HepG2 (cell line): ENCODE results near the gene STN1. TPM values are rescaled to one million over a fixed set of nuclear protein-coding genes. Genes with fewer than 3 reads are reported as not detected.

ENCODE experiments used
- ATAC-seq: fragments of 200-7000 bp; cut with Tn5 transposase; 3 replicates; pipeline ENCODE4 v1.9.1; 2020; ENCODE audit warnings: mild to moderate bottlenecking, moderate library complexity
- BruUV-seq: library from RNA; stranded (reverse); fragments of 400-500 nt; replicated peaks from 2 replicates; lab custom pipeline; 2021; lab: Mats Ljungman, UMichigan
- CTCF ChIA-PET: fragments of 300-600 bp; formaldehyde crosslinking; extraction: SDS; loops from one replicate; lab custom pipeline; 2021; ENCODE audit warnings: low total read pairs, inconsistent platforms, low intra/inter-chr PET ratio; lab: Yijun Ruan, JAX
- POLR2A ChIA-PET: fragments of 350-600 bp; sonication (Branson Sonifier 250); formaldehyde crosslinking; loops from one replicate; lab custom pipeline; 2020; ENCODE audit warnings: antibody characterized with exemption, inconsistent platforms; lab: Yijun Ruan, JAX
- DNase-seq: peaks from one replicate; pipeline ENCODE4 v3.0.0-alpha.2; 2015; ENCODE audit warnings: low spot score
- FAIRE-seq: peaks from 3 replicates; lab custom pipeline; 2011; peaks lifted over from hg19 to GRCh38; lab: Jason Lieb, UNC
- H2AFZ ChIP-seq: one replicate; pipeline ENCODE4 v1.6.1; 2011; ENCODE audit warnings: low read length, inconsistent platforms
- H3K27ac ChIP-seq: fragments of 300-600 bp; 3 replicates; pipeline ENCODE4 v1.8.0; 2011; ENCODE audit warnings: mixed run types, mild to moderate bottlenecking, mixed read lengths, low read length, inconsistent platforms; ENCODE audit not compliant: insufficient read depth; ENCODE audit errors: extremely low read length
- H3K27me3 ChIP-seq, 2 experiments: fragments of 200-600 bp in 1 of 2; 2 replicates in 1 of 2; 3 replicates in 1 of 2; pipeline versions ENCODE4 v1.6.0 to v1.8.0; 2011; ENCODE audit warnings: low read length in 2 of 2, mild to moderate bottlenecking in 2 of 2, moderate library complexity in 2 of 2, inconsistent platforms in 1 of 2; ENCODE audit not compliant: insufficient read depth in 2 of 2, control insufficient read depth in 1 of 2
- H3K36me3 ChIP-seq, 2 experiments: fragments of 200-600 bp in 1 of 2; replicated peaks in 1 of 2; 2 replicates in 1 of 2; 3 replicates in 1 of 2; pipeline versions ENCODE4 v1.5.1 to v1.8.0; 2011; ENCODE audit warnings: low read length in 2 of 2, inconsistent platforms in 1 of 2; ENCODE audit not compliant: insufficient read depth in 2 of 2, control insufficient read depth in 1 of 2
- H3K4me1 ChIP-seq: 2 replicates; pipeline ENCODE4 v1.5.1; 2012; ENCODE audit warnings: low read length, inconsistent platforms; ENCODE audit not compliant: insufficient read depth
- H3K4me2 ChIP-seq: 2 replicates; pipeline ENCODE4 v1.6.0; 2011; ENCODE audit warnings: low read depth, low read length, inconsistent platforms
- H3K4me3 ChIP-seq, 3 experiments: fragments of 200-600 bp in 1 of 3; sonication (generic), shearing (Covaris generic) in 1 of 3; replicated peaks in 1 of 3; 2 replicates each; pipeline ENCODE4 v1.5.1; 2011 to 2016; ENCODE audit warnings: low read length in 3 of 3, inconsistent platforms in 2 of 3, low read depth in 2 of 3, mild to moderate bottlenecking in 2 of 3, control low read depth in 1 of 3, mixed read lengths in 1 of 3; ENCODE audit not compliant: insufficient read depth in 1 of 3
- H3K79me2 ChIP-seq: one replicate; pipeline ENCODE4 v1.6.1; 2011; ENCODE audit warnings: low read length, inconsistent platforms; ENCODE audit not compliant: insufficient read depth
- H3K9ac ChIP-seq: 2 replicates; pipeline ENCODE4 v1.6.0; 2011; ENCODE audit warnings: mild to moderate bottlenecking, low read depth, low read length, inconsistent platforms; ENCODE audit not compliant: insufficient read depth
- H3K9me3 ChIP-seq: 2 replicates; pipeline ENCODE4 v1.5.1; 2012; ENCODE audit warnings: mild to moderate bottlenecking, low read length
- H4K20me1 ChIP-seq: 2 replicates; pipeline ENCODE4 v1.6.0; 2011; ENCODE audit warnings: inconsistent platforms, mild to moderate bottlenecking, low read length, moderate library complexity; ENCODE audit not compliant: insufficient read depth
- ESRRA ChIP-seq: sonication (generic); formaldehyde crosslinking; IDR thresholded peaks from 2 replicates; pipeline ENCODE4 v1.5.1; 2020; ENCODE audit warnings: mild to moderate bottlenecking, low read depth, missing genetic modification reagents
- GLI4 ChIP-seq: sonication (generic); formaldehyde crosslinking; IDR thresholded peaks from 2 replicates; pipeline ENCODE4 v1.5.1; 2020; ENCODE audit warnings: missing genetic modification reagents, mild to moderate bottlenecking, moderate library complexity, borderline replicate concordance
- GTF3A ChIP-seq: sonication (generic); formaldehyde crosslinking; conservative IDR thresholded peaks from 2 replicates; pipeline ENCODE4 v1.4.0; 2020; ENCODE audit warnings: mild to moderate bottlenecking, missing genetic modification reagents
- JDP2 ChIP-seq: sonication (generic); formaldehyde crosslinking; IDR thresholded peaks from 2 replicates; pipeline ENCODE4 v1.8.1; 2022; ENCODE audit warnings: missing genetic modification reagents, borderline replicate concordance
- KDM1A ChIP-seq: IDR thresholded peaks from 2 replicates; pipeline ENCODE4 v1.6.1; 2016; ENCODE audit warnings: missing compliant biosample characterization
- KDM6A ChIP-seq: IDR thresholded peaks from 2 replicates; pipeline ENCODE4 v1.6.1; 2016; ENCODE audit warnings: low read depth
- MIXL1 ChIP-seq: IDR thresholded peaks from 2 replicates; pipeline ENCODE4 v1.6.1; 2016
- RXRB ChIP-seq: IDR thresholded peaks from 2 replicates; pipeline ENCODE4 v1.6.1; 2016; ENCODE audit warnings: borderline replicate concordance, missing genetic modification reagents, missing compliant biosample characterization
- SIN3A ChIP-seq: IDR thresholded peaks from 2 replicates; pipeline ENCODE4 v1.6.1; 2011; ENCODE audit warnings: low read depth, mild to moderate bottlenecking, control low read depth, low read length, borderline replicate concordance
- U2AF1 ChIP-seq: fragments of 200-400 bp; formaldehyde crosslinking; optimal IDR thresholded peaks from 2 replicates; pipeline ENCODE3; 2017; ENCODE audit warnings: mild to moderate bottlenecking, low read depth, low read length
- YEATS4 ChIP-seq: sonication (generic); formaldehyde crosslinking; IDR thresholded peaks from 2 replicates; pipeline ENCODE4 v1.4.0; 2020; ENCODE audit warnings: missing genetic modification reagents, borderline replicate concordance
- ZNF282 ChIP-seq: fragments of 450-650 bp; IDR thresholded peaks from 2 replicates; pipeline ENCODE4 v1.6.1; 2018; ENCODE audit not compliant: partially characterized antibody
- ZNF292 ChIP-seq: sonication (generic); formaldehyde crosslinking; IDR thresholded peaks from 2 replicates; pipeline ENCODE4 v1.8.1; 2022; ENCODE audit warnings: mild to moderate bottlenecking, low read depth, missing genetic modification reagents, borderline replicate concordance
- ZNF34 ChIP-seq: sonication (generic); formaldehyde crosslinking; IDR thresholded peaks from 2 replicates; pipeline ENCODE4 v1.4.0; 2020; ENCODE audit warnings: mild to moderate bottlenecking, missing genetic modification reagents, borderline replicate concordance
- ZNF350 ChIP-seq: sonication (generic); formaldehyde crosslinking; IDR thresholded peaks from 2 replicates; pipeline ENCODE4 v1.4.0; 2020; ENCODE audit warnings: mild to moderate bottlenecking, low read depth, missing genetic modification reagents, borderline replicate concordance
- ZSCAN22 ChIP-seq: sonication (generic); formaldehyde crosslinking; IDR thresholded peaks from 2 replicates; pipeline ENCODE4 v1.4.0; 2020; ENCODE audit warnings: mild to moderate bottlenecking, missing genetic modification reagents
- WGBS: methylation state at CpG from one replicate; pipeline ENCODE4 v1.1.6; 2017; ENCODE audit warnings: low lambda C conversion rate; 5-methylcytosine and 5-hydroxymethylcytosine counted together
- in situ Hi-C: cut with HindIII; loops from 2 replicates; pipeline ENCODE4 v1.10.0; 2017; ENCODE audit warnings: low pct_unique_long_range_greater_than_20kb; ENCODE audit not compliant: extremely low pct_ligation_motif_present
- intact Hi-C: fragments of 100-400 bp; cut with micrococcal nuclease; formaldehyde crosslinking; loops from one replicate; pipeline ENCODE4 v1.10.0; 2022; ENCODE audit not compliant: unreplicated experiment
- polyA plus RNA-seq, 8 experiments: library from polyadenylated mRNA; depleted of rRNA in 3 of 8; stranded (reverse) in 7 of 8; unstranded in 1 of 8; fragments of >200 nt; fragmentation: Illumina TruSeq in 4 of 8; extraction: Trizol in 4 of 8; gene quantifications; 2 replicates each; pipeline versions ENCODE4 v1.2.1 to v1.2.3, GENCODE V29; 2011 to 2016; ENCODE audit warnings: low read depth in 4 of 8, missing spikeins in 1 of 8, mixed read lengths in 1 of 8; ENCODE audit not compliant: insufficient read depth in 1 of 8
- total RNA-seq, 5 experiments: library from RNA; depleted of rRNA; stranded (reverse); fragments of >200 nt; fragmentation: Illumina TruSeq; extraction: Trizol; gene quantifications; 2 replicates each; pipeline ENCODE4 v1.2.3, GENCODE V29; 2016; ENCODE audit warnings: low read depth in 1 of 5
- TF ChIP-seq, protein P1 (sequence below): sonication (generic); formaldehyde crosslinking; IDR thresholded peaks from 2 replicates; pipeline ENCODE4 v1.4.0; 2020; ENCODE audit warnings: mild to moderate bottlenecking, low read depth, missing genetic modification reagents
- TF ChIP-seq, protein P2 (sequence below): sonication (generic); formaldehyde crosslinking; IDR thresholded peaks from 2 replicates; pipeline ENCODE4 v1.9.0; 2021; ENCODE audit warnings: missing genetic modification reagents, borderline replicate concordance

Gene STN1
- total and polyA plus RNA-seq, 2 of the 13 experiments (the other 11 are each of a cell fraction or from before 2014, with no cell fraction given) = 17.6 to 22.7 TPM

GRCh38 chr10:103894441-103894864, 23.5 kb downstream of the STN1 start:
- ChIA-PET POLR2A (no interaction called here), CTCF (no interaction called here)
- in situ Hi-C loops (no loop called here), intact Hi-C loops (no loop called here)
- H3K4me3 ChIP-seq = no peak overlapping the region
- DNase-seq (no peak), FAIRE-seq (no peak), ATAC-seq (no peak)
- H3K9ac ChIP-seq = no peak overlapping the region
- H3K4me2 ChIP-seq = no peak overlapping the region
- no peaks in the 10 kb centered on the region for H3K79me2 ChIP-seq
- H2AFZ ChIP-seq = no peak overlapping the region
- H4K20me1 ChIP-seq = no peaks in the 10 kb centered on the region
- H3K9me3 ChIP-seq = no peaks in the 10 kb centered on the region
- H3K4me1 ChIP-seq = peaks cover 15% of the 10 kb centered on the region
- H3K27me3 ChIP-seq = no peaks in the 10 kb centered on the region; a peak in 1 of 5 replicates
- H3K27ac ChIP-seq = no peak overlapping the region
- no peak for TF ChIP-seq ZNF34
- TF ChIP-seq, protein P1, sequence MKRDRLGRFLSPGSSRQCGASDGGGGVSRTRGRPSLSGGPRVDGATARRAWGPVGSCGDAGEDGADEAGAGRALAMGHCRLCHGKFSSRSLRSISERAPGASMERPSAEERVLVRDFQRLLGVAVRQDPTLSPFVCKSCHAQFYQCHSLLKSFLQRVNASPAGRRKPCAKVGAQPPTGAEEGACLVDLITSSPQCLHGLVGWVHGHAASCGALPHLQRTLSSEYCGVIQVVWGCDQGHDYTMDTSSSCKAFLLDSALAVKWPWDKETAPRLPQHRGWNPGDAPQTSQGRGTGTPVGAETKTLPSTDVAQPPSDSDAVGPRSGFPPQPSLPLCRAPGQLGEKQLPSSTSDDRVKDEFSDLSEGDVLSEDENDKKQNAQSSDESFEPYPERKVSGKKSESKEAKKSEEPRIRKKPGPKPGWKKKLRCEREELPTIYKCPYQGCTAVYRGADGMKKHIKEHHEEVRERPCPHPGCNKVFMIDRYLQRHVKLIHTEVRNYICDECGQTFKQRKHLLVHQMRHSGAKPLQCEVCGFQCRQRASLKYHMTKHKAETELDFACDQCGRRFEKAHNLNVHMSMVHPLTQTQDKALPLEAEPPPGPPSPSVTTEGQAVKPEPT (CRISPR knock-in tag) = no peak
- TF ChIP-seq GTF3A (CRISPR knock-in tag) = no peak
- no peak for TF ChIP-seq KDM6A (CRISPR knock-in tag)
- TF ChIP-seq ZNF292 (CRISPR knock-in tag) = no peak
- no peak for TF ChIP-seq SIN3A
- TF ChIP-seq JDP2 = no peak
- TF ChIP-seq RXRB = no peak
- no peak for TF ChIP-seq KDM1A (CRISPR knock-in tag)
- no peak for TF ChIP-seq ZNF350 (CRISPR knock-in tag)
- TF ChIP-seq, protein P2, sequence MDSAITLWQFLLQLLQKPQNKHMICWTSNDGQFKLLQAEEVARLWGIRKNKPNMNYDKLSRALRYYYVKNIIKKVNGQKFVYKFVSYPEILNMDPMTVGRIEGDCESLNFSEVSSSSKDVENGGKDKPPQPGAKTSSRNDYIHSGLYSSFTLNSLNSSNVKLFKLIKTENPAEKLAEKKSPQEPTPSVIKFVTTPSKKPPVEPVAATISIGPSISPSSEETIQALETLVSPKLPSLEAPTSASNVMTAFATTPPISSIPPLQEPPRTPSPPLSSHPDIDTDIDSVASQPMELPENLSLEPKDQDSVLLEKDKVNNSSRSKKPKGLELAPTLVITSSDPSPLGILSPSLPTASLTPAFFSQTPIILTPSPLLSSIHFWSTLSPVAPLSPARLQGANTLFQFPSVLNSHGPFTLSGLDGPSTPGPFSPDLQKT (CRISPR knock-in tag) = no peak
- no peak for TF ChIP-seq ZNF282
- TF ChIP-seq GLI4 (CRISPR knock-in tag) = no peak
- TF ChIP-seq YEATS4 (CRISPR knock-in tag) = no peak
- TF ChIP-seq MIXL1 (CRISPR knock-in tag) = no peak
- no peak for TF ChIP-seq ESRRA
- TF ChIP-seq U2AF1 = no peak
- TF ChIP-seq ZSCAN22 (CRISPR knock-in tag) = no peak
- H3K36me3 ChIP-seq = peaks cover 7 to 32% of the 10 kb centered on the region in 2 experiments; a peak in 3 of 5 replicates
- 76% methylated on average over 4 of the region's 4 CpGs for WGBS
- no TSS peak for BruUV-seq
